ENCODE measurements around the gene TXNDC12. TPM values are rescaled to one million over a fixed set of nuclear protein-coding genes. Genes with fewer than 3 reads are reported as not detected.

TXNDC12 gene
- polyA plus RNA-seq, 2 of the 4 experiments (the other 2 are of a cell fraction) = 59.7 to 65.2 TPM

DNA sequence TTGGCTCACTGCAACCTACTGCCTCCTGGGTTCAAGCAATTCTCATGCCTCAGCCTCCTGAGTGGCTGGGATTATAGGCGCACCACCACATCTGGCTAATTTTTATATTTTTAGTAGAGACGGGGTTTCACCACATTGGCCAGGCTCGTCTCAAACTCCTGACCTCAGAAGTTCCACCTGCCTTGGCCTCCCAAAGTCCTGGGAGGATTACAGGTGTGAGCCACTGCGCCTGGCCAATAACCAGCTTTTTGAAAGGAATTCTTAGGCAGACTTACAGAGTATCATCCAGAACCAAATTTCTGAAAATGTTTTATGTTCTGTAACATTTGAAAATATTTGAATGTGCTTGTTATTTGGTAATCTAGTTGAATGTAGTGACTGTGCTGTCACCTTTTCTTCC is 15.7 kb upstream of the TXNDC12 start:
- no peak overlapping the region for H3K4me2 ChIP-seq
- no peaks in the 10 kb centered on the region for H3K4me1 ChIP-seq
- ChIA-PET CTCF (no interaction called here), POLR2A (interaction anchor here (0.6 kb wide), 2 partner anchors 95 to 304 kb away, joined by 3 read pairs; no protein-coding TSS in a partner anchor)
- DNase-seq (ENCODE audit: low read depth in 1 of 2, low spot score in 1 of 2) = no peak
- ATAC-seq = no peak
- no peak overlapping the region for H3K4me3 ChIP-seq
- no peaks in the 10 kb centered on the region for H3K9me3 ChIP-seq
- no peak overlapping the region for H3K27ac ChIP-seq
- TF ChIP-seq, protein P1, sequence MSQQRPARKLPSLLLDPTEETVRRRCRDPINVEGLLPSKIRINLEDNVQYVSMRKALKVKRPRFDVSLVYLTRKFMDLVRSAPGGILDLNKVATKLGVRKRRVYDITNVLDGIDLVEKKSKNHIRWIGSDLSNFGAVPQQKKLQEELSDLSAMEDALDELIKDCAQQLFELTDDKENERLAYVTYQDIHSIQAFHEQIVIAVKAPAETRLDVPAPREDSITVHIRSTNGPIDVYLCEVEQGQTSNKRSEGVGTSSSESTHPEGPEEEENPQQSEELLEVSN (IDR thresholded peaks at IDR 0.05; ENCODE audit: borderline replicate concordance, low read depth) = no peak
- TF ChIP-seq KDM5A (IDR thresholded peaks at IDR 0.05) (no peak), HOXB5 (CRISPR knock-in tag; IDR thresholded peaks at IDR 0.05) (no peak), ZSCAN20 (CRISPR knock-in tag; IDR thresholded peaks at IDR 0.05) (no peak), RAD21 (conservative IDR thresholded peaks at IDR 0.05 in 1 of 2, IDR thresholded peaks at IDR 0.05 in 1 of 2) (no peak), CEBPB (IDR thresholded peaks at IDR 0.05) (no peak), GATA3 (IDR thresholded peaks at IDR 0.05; ENCODE audit: borderline replicate concordance) (no peak), NFE2L2 (conservative IDR thresholded peaks at IDR 0.05; ENCODE audit: low read length) (no peak), RCOR1 (IDR thresholded peaks at IDR 0.05; ENCODE audit: low read depth, low read length) (no peak)
- TF ChIP-seq, protein P2, sequence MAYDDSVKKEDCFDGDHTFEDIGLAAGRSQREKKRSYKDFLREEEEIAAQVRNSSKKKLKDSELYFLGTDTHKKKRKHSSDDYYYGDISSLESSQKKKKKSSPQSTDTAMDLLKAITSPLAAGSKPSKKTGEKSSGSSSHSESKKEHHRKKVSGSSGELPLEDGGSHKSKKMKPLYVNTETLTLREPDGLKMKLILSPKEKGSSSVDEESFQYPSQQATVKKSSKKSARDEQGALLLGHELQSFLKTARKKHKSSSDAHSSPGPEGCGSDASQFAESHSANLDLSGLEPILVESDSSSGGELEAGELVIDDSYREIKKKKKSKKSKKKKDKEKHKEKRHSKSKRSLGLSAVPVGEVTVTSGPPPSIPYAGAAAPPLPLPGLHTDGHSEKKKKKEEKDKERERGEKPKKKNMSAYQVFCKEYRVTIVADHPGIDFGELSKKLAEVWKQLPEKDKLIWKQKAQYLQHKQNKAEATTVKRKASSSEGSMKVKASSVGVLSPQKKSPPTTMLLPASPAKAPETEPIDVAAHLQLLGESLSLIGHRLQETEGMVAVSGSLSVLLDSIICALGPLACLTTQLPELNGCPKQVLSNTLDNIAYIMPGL (CRISPR knock-in tag; IDR thresholded peaks at IDR 0.05; ENCODE audit: borderline replicate concordance) = no peak
- no peak for FAIRE-seq
- WGBS (ENCODE audit: missing lambda C conversion rate) = 91% methylated on average over 4 of the region's 4 CpGs

DNA sequence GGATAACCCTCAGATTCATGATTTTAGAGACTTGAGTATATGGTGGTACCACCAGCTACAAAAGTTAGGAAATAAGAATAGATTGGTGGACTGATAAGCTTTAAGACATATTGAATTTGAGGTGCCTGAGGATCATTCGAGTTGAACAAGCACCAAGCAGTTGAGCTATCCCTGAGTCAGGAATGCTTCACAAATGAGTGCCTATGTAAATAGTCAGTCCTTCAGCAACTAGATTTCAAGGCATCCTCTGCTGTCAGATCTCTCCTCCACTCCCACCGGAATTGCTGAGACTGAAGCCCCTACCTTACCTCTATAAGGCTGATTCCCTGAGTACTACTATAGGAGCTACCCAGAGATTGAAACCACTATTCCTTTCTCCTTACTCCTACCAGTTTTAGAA is 8.2 kb upstream of the TXNDC12 start:
- no peaks in the 10 kb centered on the region for H3K9me3 ChIP-seq
- DNase-seq (ENCODE audit: low read depth in 1 of 2, low spot score in 1 of 2) (no peak), ATAC-seq (no peak), FAIRE-seq (no peak)
- no peak overlapping the region for H3K4me3 ChIP-seq
- peaks cover 16% of the 10 kb centered on the region for H3K4me1 ChIP-seq
- WGBS (ENCODE audit: missing lambda C conversion rate) = 87% methylated on average over 2 of the region's 2 CpGs
- no peak overlapping the region for H3K4me2 ChIP-seq
- ChIA-PET POLR2A (no interaction called here), CTCF (interaction anchor here (0.6 to 1.3 kb wide), 2 partner anchors 13 to 93 kb away, joined by 3 read pairs; no protein-coding TSS in a partner anchor)
- no peak overlapping the region for H3K27ac ChIP-seq
- TF ChIP-seq PHF8 (IDR thresholded peaks at IDR 0.05; ENCODE audit: borderline replicate concordance, low read depth) (no peak), KDM1A (IDR thresholded peaks at IDR 0.05; ENCODE audit: low read depth) (no peak), ZSCAN20 (CRISPR knock-in tag; IDR thresholded peaks at IDR 0.05) (no peak), CHD4 (IDR thresholded peaks at IDR 0.05; ENCODE audit: borderline replicate concordance) (no peak), BHLHE40 (IDR thresholded peaks at IDR 0.05; ENCODE audit: low read depth, low read length) (no peak), FOXS1 (CRISPR knock-in tag; IDR thresholded peaks at IDR 0.05) (no peak)
- TF ChIP-seq, protein P3, sequence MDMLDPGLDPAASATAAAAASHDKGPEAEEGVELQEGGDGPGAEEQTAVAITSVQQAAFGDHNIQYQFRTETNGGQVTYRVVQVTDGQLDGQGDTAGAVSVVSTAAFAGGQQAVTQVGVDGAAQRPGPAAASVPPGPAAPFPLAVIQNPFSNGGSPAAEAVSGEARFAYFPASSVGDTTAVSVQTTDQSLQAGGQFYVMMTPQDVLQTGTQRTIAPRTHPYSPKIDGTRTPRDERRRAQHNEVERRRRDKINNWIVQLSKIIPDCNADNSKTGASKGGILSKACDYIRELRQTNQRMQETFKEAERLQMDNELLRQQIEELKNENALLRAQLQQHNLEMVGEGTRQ (IDR thresholded peaks at IDR 0.05) = no peak

DNA sequence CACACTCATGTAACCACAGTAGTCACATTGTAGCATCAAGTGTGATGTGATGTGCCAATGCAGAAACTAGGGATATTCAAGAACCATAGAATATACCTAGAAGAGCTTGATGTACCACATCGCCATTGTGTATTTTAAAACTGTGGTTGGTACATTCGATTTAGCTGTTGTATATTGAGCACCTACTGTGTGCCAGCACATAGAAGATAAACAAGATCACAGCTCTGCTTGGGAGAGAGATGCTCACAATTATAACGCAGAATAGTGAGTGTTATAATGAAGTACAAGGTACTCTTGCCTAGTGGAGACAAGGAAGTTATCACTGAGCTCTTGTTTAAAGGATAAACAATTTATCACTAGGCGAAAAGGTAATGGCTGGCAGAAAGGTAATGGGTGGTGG is 5.8 kb upstream of the TXNDC12 start:
- POLR2A ChIA-PET = no interaction called here
- DNase-seq (ENCODE audit: low read depth in 1 of 2, low spot score in 1 of 2) (no peak), FAIRE-seq (no peak), ATAC-seq (no peak)
- no peak overlapping the region for H3K27ac ChIP-seq
- H3K4me2 ChIP-seq = no peak overlapping the region
- no peak overlapping the region for H3K4me3 ChIP-seq
- CTCF ChIA-PET = interaction anchor here (0.7 kb wide), 1 partner anchor 173 kb away, joined by 3 read pairs; no protein-coding TSS in a partner anchor
- no peaks in the 10 kb centered on the region for H3K9me3 ChIP-seq
- 88% methylated on average over 4 of the region's 4 CpGs for WGBS (ENCODE audit: missing lambda C conversion rate)
- peaks cover 25% of the 10 kb centered on the region for H3K4me1 ChIP-seq
- no peak for TF ChIP-seq KDM1A (IDR thresholded peaks at IDR 0.05; ENCODE audit: low read depth)
- no peak for TF ChIP-seq GATA3 (IDR thresholded peaks at IDR 0.05; ENCODE audit: borderline replicate concordance)
- TF ChIP-seq MAFK (IDR thresholded peaks at IDR 0.05; ENCODE audit: partially characterized antibody) = no peak
- TF ChIP-seq, protein P4, sequence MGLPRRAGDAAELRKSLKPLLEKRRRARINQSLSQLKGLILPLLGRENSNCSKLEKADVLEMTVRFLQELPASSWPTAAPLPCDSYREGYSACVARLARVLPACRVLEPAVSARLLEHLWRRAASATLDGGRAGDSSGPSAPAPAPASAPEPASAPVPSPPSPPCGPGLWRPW (IDR thresholded peaks at IDR 0.05) = no peak
- no peak for TF ChIP-seq HOXB13 (CRISPR knock-in tag; IDR thresholded peaks at IDR 0.05; ENCODE audit: low read depth)
- TF ChIP-seq, protein P2 (CRISPR knock-in tag; IDR thresholded peaks at IDR 0.05; ENCODE audit: borderline replicate concordance) = no peak
- TF ChIP-seq KDM5A (IDR thresholded peaks at IDR 0.05) = no peak
- TF ChIP-seq HOXA7 (CRISPR knock-in tag; IDR thresholded peaks at IDR 0.05) = no peak
